HT1080 (cell line): ENCODE data around the gene SPTBN1. TPM values are rescaled to one million over a fixed set of nuclear protein-coding genes. Genes with fewer than 3 reads are reported as not detected.

Experiments used
- DNase-seq: peaks from one replicate; pipeline ENCODE4 v3.0.0-alpha.2; 2015; ENCODE audit warnings: low read depth
- total RNA-seq: library from RNA; depleted of rRNA; stranded (reverse); fragments of >200 nt; shearing (Covaris generic); gene quantifications from 2 replicates; pipeline ENCODE4 v1.2.3, GENCODE V29; 2014

SPTBN1 gene
- total RNA-seq, 1 experiment from 2014 or later, result 89.9 TPM

GRCh38 chr2:54587171-54588016 is 131.3 kb downstream of the SPTBN1 start:
- no peak for DNase-seq

- DNase-seq, result no peak
Observed at GRCh38 chr2:54588244-54588899, 132.2 kb downstream of the SPTBN1 start.

- DNase-seq, result no peak
Observed at GRCh38 chr2:54589038-54589339, 132.9 kb downstream of the SPTBN1 start.

- DNase-seq, result peak; percentile 58
Observed at GRCh38 chr2:54589340-54590215, 133.5 kb downstream of the SPTBN1 start.

GRCh38 chr2:54590216-54591120 is 134.3 kb downstream of the SPTBN1 start:
- no peak for DNase-seq

- DNase-seq, result no peak
Observed at GRCh38 chr2:54591551-54591950, 135.4 kb downstream of the SPTBN1 start.

GRCh38 chr2:54593249-54593648 is 137.1 kb downstream of the SPTBN1 start:
- no peak for DNase-seq

- DNase-seq, result no peak
Observed at GRCh38 chr2:54594048-54594447, 137.9 kb downstream of the SPTBN1 start.

- no peak for DNase-seq
Observed at GRCh38 chr2:54595161-54595803, 139.2 kb downstream of the SPTBN1 start.

- no peak for DNase-seq
Observed at GRCh38 chr2:54595999-54596902, 140.1 kb downstream of the SPTBN1 start.

GRCh38 chr2:54597153-54597848 is 141.2 kb downstream of the SPTBN1 start:
- no peak for DNase-seq

- DNase-seq, result no peak
Observed at GRCh38 chr2:54598347-54599325, 142.5 kb downstream of the SPTBN1 start.

GRCh38 chr2:54599326-54599710 is 143.2 kb downstream of the SPTBN1 start:
- no peak for DNase-seq

- DNase-seq, result peak; percentile 59
Observed at GRCh38 chr2:54599914-54600313, 143.8 kb downstream of the SPTBN1 start.

- DNase-seq, result no peak
Observed at GRCh38 chr2:54601339-54601738, 145.2 kb downstream of the SPTBN1 start.

- no peak for DNase-seq
Observed at GRCh38 chr2:54602736-54603322, 146.7 kb downstream of the SPTBN1 start.

GRCh38 chr2:54603357-54603756 is 147.2 kb downstream of the SPTBN1 start:
- no peak for DNase-seq
